Measurements from ENCODE around the gene VWA3A. TPM values are rescaled to one million over a fixed set of nuclear protein-coding genes. Genes with fewer than 3 reads are reported as not detected.
"Not testable (repeated sequence)": the region's sequence is repeated elsewhere in the genome, so short reads cannot be mapped to it uniquely, and the experiment has no call there.

VWA3A gene
- polyA plus RNA-seq, 2 of the 4 experiments (the other 2 are of a cell fraction) = 0.17 TPM; not detected in 1

DNA sequence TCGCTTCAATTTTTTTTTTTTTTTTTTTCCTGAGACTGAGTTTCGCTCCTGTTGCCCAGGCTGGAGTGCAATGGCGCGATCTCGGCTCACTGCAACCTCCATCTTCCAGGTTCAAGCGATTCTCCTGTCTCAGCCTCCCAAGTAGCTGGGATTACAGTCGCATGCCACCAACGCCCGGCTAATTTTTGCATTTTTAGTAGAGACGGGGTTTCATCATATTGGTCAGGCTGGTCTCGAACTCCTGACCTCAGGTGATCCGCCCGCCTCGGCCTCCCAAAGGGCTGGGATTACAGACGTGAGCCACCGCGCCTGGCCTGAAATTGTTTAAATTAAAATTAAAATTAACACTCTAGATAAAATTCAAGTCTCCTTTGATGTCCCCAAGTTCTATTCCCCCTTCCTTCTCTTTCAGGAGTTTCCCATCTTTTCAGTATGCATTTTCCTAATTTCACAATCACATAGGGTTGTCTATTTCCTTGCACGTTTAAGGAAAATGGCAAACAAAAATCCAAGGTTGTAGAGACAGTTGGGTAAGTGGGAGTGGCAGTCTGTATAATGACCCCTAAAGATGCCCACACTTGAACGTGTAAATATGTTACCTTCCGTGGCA is 104.3 kb downstream of the VWA3A start:
- Histone ChIP-seq H3K4me1 (peaks cover 22% of the 10 kb centered on the region), H3K4me2 (peak overlapping the region; percentile 75), H3K4me3 (peak overlapping the region; percentile 55), H3K27ac (peak overlapping the region; percentile 70 to 85)
- ChIA-PET CTCF (interaction anchor here (0.8 to 24.4 kb wide), 5 partner anchors 8 to 104 kb away, joined by 3 to 320 read pairs (median 4); partner anchors contain the start of genes EEF2K and POLR3E), POLR2A (interaction anchor here (0.8 to 1.2 kb wide), 2 partner anchors 8 to 102 kb away, joined by 4 to 6 read pairs; no protein-coding TSS in a partner anchor)
- not testable (repeated sequence) for ATAC-seq; H3K9me3 ChIP-seq; FAIRE-seq; DNase-seq (ENCODE audit: low read depth in 1 of 2, low spot score in 1 of 2)
- TF ChIP-seq KDM1A (IDR thresholded peaks at IDR 0.05; ENCODE audit: low read depth) = 0 out of 2 replicates have a peak, but pooled peaks have one; percentile 5
- WGBS (ENCODE audit: missing lambda C conversion rate) = 20% methylated on average over 20 of the region's 20 CpGs

DNA sequence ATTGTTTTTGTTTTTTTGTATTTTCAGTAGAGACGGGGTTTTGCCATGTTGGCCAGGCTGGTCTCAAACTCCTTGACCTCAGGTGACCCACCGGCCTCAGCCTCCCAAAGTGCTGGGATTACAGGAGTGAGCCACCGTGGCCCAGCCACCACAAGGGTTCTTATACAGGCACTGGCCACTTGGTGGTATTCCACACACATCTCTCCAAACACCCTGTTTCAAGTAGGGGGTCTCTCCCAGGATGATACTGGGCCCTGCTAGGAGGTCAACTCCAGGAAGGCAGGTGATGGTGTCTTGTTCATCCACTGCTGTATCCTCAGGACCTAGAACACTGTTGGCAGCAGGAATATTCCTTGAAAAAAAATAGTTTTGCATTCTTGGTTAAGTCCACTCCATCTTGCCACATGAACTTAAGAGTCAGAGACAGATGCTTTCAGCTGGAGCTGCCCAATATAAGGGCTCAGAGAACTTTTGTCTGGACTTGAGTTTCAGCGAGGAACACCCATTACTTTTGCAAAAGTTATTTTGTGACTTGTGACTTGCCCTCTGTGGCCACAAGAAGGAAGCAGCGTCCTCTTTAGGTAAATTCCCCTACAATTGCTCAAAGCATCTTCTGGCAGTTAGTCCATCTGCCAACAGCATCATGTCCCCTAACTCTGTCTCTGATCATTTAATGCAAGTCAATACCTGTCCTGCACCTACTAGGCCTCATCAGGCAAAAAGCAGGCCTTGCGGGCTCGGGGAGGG is 106.4 kb downstream of the VWA3A start:
- Histone ChIP-seq H3K4me1 (peaks cover 22% of the 10 kb centered on the region), H3K4me3 (no peak overlapping the region), H3K9me3 (no peaks in the 10 kb centered on the region), H3K4me2 (peak overlapping the region; percentile 53), H3K27ac (peak overlapping the region; percentile 71 to 88)
- 68% methylated on average over 6 of the region's 7 CpGs for WGBS (ENCODE audit: missing lambda C conversion rate)
- DNase-seq (ENCODE audit: low read depth in 1 of 2, low spot score in 1 of 2) = peak in 1 of 2 experiments; percentile 62
- FAIRE-seq = no peak
- POLR2A ChIA-PET = interaction anchor here (1.5 to 1.6 kb wide), 2 partner anchors 8 to 102 kb away, joined by 7 read pairs; no protein-coding TSS in a partner anchor
- CTCF ChIA-PET = interaction anchor here (0.5 to 24.4 kb wide), 6 partner anchors 7 to 1049 kb away, joined by 3 to 320 read pairs (median 4); partner anchors contain the start of genes EEF2K and POLR3E
- ATAC-seq = peak; percentile 9 to 36; a peak in 4 of 6 replicates
- TF ChIP-seq, protein P1, sequence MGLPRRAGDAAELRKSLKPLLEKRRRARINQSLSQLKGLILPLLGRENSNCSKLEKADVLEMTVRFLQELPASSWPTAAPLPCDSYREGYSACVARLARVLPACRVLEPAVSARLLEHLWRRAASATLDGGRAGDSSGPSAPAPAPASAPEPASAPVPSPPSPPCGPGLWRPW (IDR thresholded peaks at IDR 0.05) = no peak
- TF ChIP-seq PBX3 (IDR thresholded peaks at IDR 0.05) = no peak
- TF ChIP-seq JUNB (IDR thresholded peaks at IDR 0.05) = no peak
- no peak for TF ChIP-seq MAX (IDR thresholded peaks at IDR 0.05)
- TF ChIP-seq MYC (IDR thresholded peaks at IDR 0.05; ENCODE audit: borderline replicate concordance, low read length) = no peak
- TF ChIP-seq HOXB13 (CRISPR knock-in tag; IDR thresholded peaks at IDR 0.05; ENCODE audit: low read depth) = no peak
- TF ChIP-seq RAD21 (conservative IDR thresholded peaks at IDR 0.05 in 1 of 2, IDR thresholded peaks at IDR 0.05 in 1 of 2) = no peak; a peak in 1 of 5 replicates
- no peak for TF ChIP-seq MAZ (IDR thresholded peaks at IDR 0.05; ENCODE audit: borderline replicate concordance, low read depth, low read length)
- no peak for TF ChIP-seq TP53 (CRISPR knock-in tag; IDR thresholded peaks at IDR 0.05)
- TF ChIP-seq KDM5A (IDR thresholded peaks at IDR 0.05) = no peak
- TF ChIP-seq EHF (CRISPR knock-in tag; IDR thresholded peaks at IDR 0.05) = no peak
- TF ChIP-seq TFCP2L1 (CRISPR knock-in tag; IDR thresholded peaks at IDR 0.05) = no peak
- no peak for TF ChIP-seq HEYL (CRISPR knock-in tag; IDR thresholded peaks at IDR 0.05)
- TF ChIP-seq ZNF302 (CRISPR knock-in tag; IDR thresholded peaks at IDR 0.05) = no peak
- TF ChIP-seq, protein P2, sequence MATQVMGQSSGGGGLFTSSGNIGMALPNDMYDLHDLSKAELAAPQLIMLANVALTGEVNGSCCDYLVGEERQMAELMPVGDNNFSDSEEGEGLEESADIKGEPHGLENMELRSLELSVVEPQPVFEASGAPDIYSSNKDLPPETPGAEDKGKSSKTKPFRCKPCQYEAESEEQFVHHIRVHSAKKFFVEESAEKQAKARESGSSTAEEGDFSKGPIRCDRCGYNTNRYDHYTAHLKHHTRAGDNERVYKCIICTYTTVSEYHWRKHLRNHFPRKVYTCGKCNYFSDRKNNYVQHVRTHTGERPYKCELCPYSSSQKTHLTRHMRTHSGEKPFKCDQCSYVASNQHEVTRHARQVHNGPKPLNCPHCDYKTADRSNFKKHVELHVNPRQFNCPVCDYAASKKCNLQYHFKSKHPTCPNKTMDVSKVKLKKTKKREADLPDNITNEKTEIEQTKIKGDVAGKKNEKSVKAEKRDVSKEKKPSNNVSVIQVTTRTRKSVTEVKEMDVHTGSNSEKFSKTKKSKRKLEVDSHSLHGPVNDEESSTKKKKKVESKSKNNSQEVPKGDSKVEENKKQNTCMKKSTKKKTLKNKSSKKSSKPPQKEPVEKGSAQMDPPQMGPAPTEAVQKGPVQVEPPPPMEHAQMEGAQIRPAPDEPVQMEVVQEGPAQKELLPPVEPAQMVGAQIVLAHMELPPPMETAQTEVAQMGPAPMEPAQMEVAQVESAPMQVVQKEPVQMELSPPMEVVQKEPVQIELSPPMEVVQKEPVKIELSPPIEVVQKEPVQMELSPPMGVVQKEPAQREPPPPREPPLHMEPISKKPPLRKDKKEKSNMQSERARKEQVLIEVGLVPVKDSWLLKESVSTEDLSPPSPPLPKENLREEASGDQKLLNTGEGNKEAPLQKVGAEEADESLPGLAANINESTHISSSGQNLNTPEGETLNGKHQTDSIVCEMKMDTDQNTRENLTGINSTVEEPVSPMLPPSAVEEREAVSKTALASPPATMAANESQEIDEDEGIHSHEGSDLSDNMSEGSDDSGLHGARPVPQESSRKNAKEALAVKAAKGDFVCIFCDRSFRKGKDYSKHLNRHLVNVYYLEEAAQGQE (IDR thresholded peaks at IDR 0.05) = no peak
- no peak for TF ChIP-seq BHLHE40 (IDR thresholded peaks at IDR 0.05; ENCODE audit: low read depth, low read length)
- TF ChIP-seq ESRRA (IDR thresholded peaks at IDR 0.05; ENCODE audit: borderline replicate concordance, low read length) = no peak

Measured in A549 (cell line).